GM23338 (cell line): Measurements from ENCODE around the gene NOTCH1. TPM values are rescaled to one million over a fixed set of nuclear protein-coding genes. Genes with fewer than 3 reads are reported as not detected.

Experiments used
- ATAC-seq: fragments of 200-7000 bp; cut with Tn5 transposase; 3 replicates; pipeline ENCODE4 v1.9.1; 2020
- DNase-seq: peaks from one replicate; pipeline ENCODE4 v3.0.0-alpha.2; 2015; ENCODE audit warnings: low spot score
- H2AFZ ChIP-seq: fragments of 200-600 bp; sonication (generic); 2 replicates; pipeline ENCODE4 v1.8.0; 2016; ENCODE audit warnings: antibody characterized with exemption, mild to moderate bottlenecking, moderate library complexity
- H3F3A ChIP-seq: fragments of 200-600 bp; sonication (generic); replicated peaks from 2 replicates; pipeline ENCODE4 v1.8.0; 2017; ENCODE audit warnings: antibody characterized with exemption, mixed run types, low read depth
- H3K27ac ChIP-seq: fragments of 200-600 bp; sonication (generic); 2 replicates; pipeline ENCODE4 v1.6.1; 2016; ENCODE audit warnings: low read depth
- H3K27me3 ChIP-seq: fragments of 200-600 bp; sonication (generic); 2 replicates; pipeline ENCODE4 v1.8.0; 2016; ENCODE audit warnings: mild to moderate bottlenecking, mixed run types, moderate library complexity; ENCODE audit not compliant: insufficient read depth
- H3K36me3 ChIP-seq: fragments of 200-600 bp; sonication (generic); 2 replicates; pipeline ENCODE4 v1.8.0; 2016; ENCODE audit warnings: mild to moderate bottlenecking; ENCODE audit not compliant: insufficient read depth
- H3K4me1 ChIP-seq: fragments of 200-600 bp; sonication (generic); 2 replicates; pipeline ENCODE4 v1.8.0; 2016; ENCODE audit warnings: mild to moderate bottlenecking, moderate library complexity; ENCODE audit not compliant: insufficient read depth
- H3K4me2 ChIP-seq: fragments of 200-600 bp; sonication (generic); 2 replicates; pipeline ENCODE4 v1.7.1; 2017; ENCODE audit warnings: mixed run types
- H3K4me3 ChIP-seq: fragments of 200-600 bp; sonication (generic); 2 replicates; pipeline ENCODE4 v1.6.1; 2016; ENCODE audit warnings: mixed run types
- H3K79me2 ChIP-seq: fragments of 200-600 bp; sonication (generic); replicated peaks from 2 replicates; pipeline ENCODE4 v1.8.0; 2017; ENCODE audit warnings: mild to moderate bottlenecking; ENCODE audit not compliant: insufficient read depth
- H3K9me2 ChIP-seq: fragments of 200-600 bp; sonication (generic); 2 replicates; pipeline ENCODE4 v1.8.0; 2017; ENCODE audit not compliant: insufficient read depth
- H4K20me1 ChIP-seq: fragments of 200-600 bp; sonication (generic); replicated peaks from 2 replicates; pipeline ENCODE4 v1.8.0; 2017; ENCODE audit warnings: mild to moderate bottlenecking; ENCODE audit not compliant: insufficient read depth
- H3K27ac Mint-ChIP-seq: 2 replicates; pipeline ENCODE4 v1.8.0; 2020; ENCODE audit warnings: inconsistent platforms, mild to moderate bottlenecking, moderate library complexity, mixed read lengths
- H3K27me3 Mint-ChIP-seq: 3 replicates; pipeline ENCODE4 v1.8.0; 2022; ENCODE audit warnings: low read depth, mild to moderate bottlenecking, moderate library complexity, mixed read lengths, inconsistent platforms; ENCODE audit not compliant: insufficient read depth, poor library complexity
- H3K36me3 Mint-ChIP-seq: 3 replicates; pipeline ENCODE4 v1.8.0; 2021; ENCODE audit warnings: low read depth, mild to moderate bottlenecking, inconsistent platforms, moderate library complexity, mixed read lengths
- H3K4me1 Mint-ChIP-seq: 3 replicates; pipeline ENCODE4 v1.8.0; 2020; ENCODE audit warnings: mild to moderate bottlenecking, inconsistent platforms, mixed read lengths
- H3K4me3 Mint-ChIP-seq: 3 replicates; pipeline ENCODE4 v1.8.0; 2021; ENCODE audit warnings: moderate library complexity, mild to moderate bottlenecking, inconsistent platforms, mixed read lengths
- H3K9me3 Mint-ChIP-seq: 3 replicates; pipeline ENCODE4 v1.8.0; 2020; ENCODE audit warnings: moderate library complexity, mild to moderate bottlenecking, inconsistent platforms, mixed read lengths
- EZH2phosphoT487 ChIP-seq: fragments of 200-600 bp; sonication (generic); IDR thresholded peaks from one replicate; pipeline ENCODE4 v1.8.1; 2018; ENCODE audit warnings: antibody characterized with exemption; ENCODE audit not compliant: unreplicated experiment
- JUNB ChIP-seq: IDR thresholded peaks from one replicate; pipeline ENCODE4 v1.6.1; 2016; ENCODE audit warnings: antibody characterized with exemption; ENCODE audit not compliant: unreplicated experiment
- NANOG ChIP-seq: IDR thresholded peaks from 2 replicates; pipeline ENCODE4 v1.6.1; 2016; ENCODE audit warnings: antibody characterized with exemption, borderline replicate concordance
- POLR2AphosphoS5 ChIP-seq: IDR thresholded peaks from 2 replicates; pipeline ENCODE4 v1.6.1; 2016; ENCODE audit warnings: antibody characterized with exemption, low read depth
- ZNF114 ChIP-seq: fragments of 250-450 bp; sonication (Bioruptor Pico); IDR thresholded peaks from 2 replicates; pipeline ENCODE4 v1.5.0; 2020; ENCODE audit warnings: mild to moderate bottlenecking, moderate library complexity
- polyA plus RNA-seq: library from polyadenylated mRNA; unstranded; fragments of >200 nt; fragmentation: Nextera tagmentation; extraction: Ambion mirVana; gene quantifications from 2 replicates; pipeline ENCODE4 v1.2.1, GENCODE V29; 2016
- total RNA-seq: library from RNA; depleted of rRNA; stranded (reverse); fragments of >200 nt; shearing (Covaris generic); gene quantifications from 2 replicates; pipeline ENCODE4 v1.2.3, GENCODE V29; 2014
- TF ChIP-seq, protein P1 (sequence below): IDR thresholded peaks from 2 replicates; pipeline ENCODE4 v1.6.1; 2016; ENCODE audit warnings: antibody characterized with exemption
- TF ChIP-seq, protein P2 (sequence below): fragments of 250-450 bp; sonication (Bioruptor Pico); IDR thresholded peaks from 2 replicates; pipeline ENCODE4 v1.5.0; 2020; ENCODE audit warnings: mild to moderate bottlenecking, moderate library complexity
- TF ChIP-seq, protein P3 (sequence below): IDR thresholded peaks from one replicate; pipeline ENCODE4 v1.6.1; 2018; ENCODE audit warnings: antibody characterized with exemption; ENCODE audit not compliant: unreplicated experiment
- TF ChIP-seq, protein P4 (sequence below), 2 experiments: fragments of 200-600 bp in 1 of 2; sonication (generic) in 1 of 2; conservative IDR thresholded peaks; 2 replicates each; pipeline versions ENCODE4 v1.5.1 to v1.6.1; 2016 to 2017; ENCODE audit warnings: antibody characterized with exemption in 2 of 2, low read depth in 2 of 2, mild to moderate bottlenecking in 2 of 2, moderate library complexity in 1 of 2

Gene NOTCH1
- total and polyA plus RNA-seq, 2 experiments from 2014 or later: 9.9 to 97.2 TPM

DNA sequence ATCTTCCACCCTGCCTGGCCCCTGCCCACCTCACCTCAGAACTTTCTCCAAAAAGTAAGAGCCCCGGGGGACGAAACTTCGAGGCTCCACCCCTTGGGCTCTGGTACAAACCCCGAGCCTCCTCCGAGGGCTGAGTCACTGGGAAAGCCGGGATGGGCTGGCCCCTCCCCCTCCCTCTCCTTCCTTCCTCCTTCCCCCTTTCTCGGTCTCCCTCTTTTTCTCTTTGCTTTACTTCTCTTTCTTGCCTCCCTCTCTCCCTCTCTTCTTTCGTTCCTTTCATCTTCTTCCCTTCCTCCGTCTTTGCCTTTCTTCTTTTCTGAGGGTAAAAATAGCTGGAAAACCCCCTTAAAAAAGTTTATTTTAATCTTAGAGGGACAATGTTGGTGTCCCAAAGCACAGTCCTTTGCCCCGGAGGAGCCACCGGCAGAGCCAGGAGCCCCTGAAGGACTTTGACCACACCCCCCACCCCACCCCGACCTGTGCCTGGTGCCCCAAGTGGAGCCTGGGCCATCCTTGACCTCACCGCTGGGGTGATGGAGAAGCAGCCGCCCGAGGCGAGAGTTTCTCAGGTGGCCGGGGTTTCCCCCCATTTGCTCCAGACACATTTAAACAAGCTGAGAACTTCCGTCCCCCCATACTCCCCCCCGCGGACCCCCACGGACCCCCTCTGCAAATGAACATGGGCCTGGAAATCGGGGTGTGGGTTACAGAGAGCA, 5.7 kb upstream of the NOTCH1 start:
- Mint-ChIP-seq H3K4me3 (peak overlapping the region; percentile 19; the same call in 1 of the 3 replicates), H3K9me3 (no peaks in the 10 kb centered on the region; the same call in 2 of the 3 replicates), H3K27ac (peak overlapping the region; percentile 52; the same call in 1 of the 2 replicates), H3K36me3 (no peaks in the 10 kb centered on the region), H3K4me1 (peaks cover 51% of the 10 kb centered on the region), H3K27me3 (peaks cover 42% of the 10 kb centered on the region)
- Histone ChIP-seq H3K36me3 (no peaks in the 10 kb centered on the region), H3F3A (peaks cover 4% of the 10 kb centered on the region), H3K79me2 (no peaks in the 10 kb centered on the region), H3K9me2 (no peaks in the 10 kb centered on the region), H4K20me1 (no peaks in the 10 kb centered on the region), H3K27me3 (no peaks in the 10 kb centered on the region), H2AFZ (peak overlapping the region; percentile 35; the same call in 1 of the 2 replicates), H3K4me3 (peak overlapping the region; percentile 21), H3K4me2 (peak overlapping the region; percentile 35), H3K27ac (no peak overlapping the region; the same call in 1 of the 2 replicates), H3K4me1 (peaks cover 20% of the 10 kb centered on the region)
- ATAC-seq (peak; percentile 26), DNase-seq (peak; percentile 84)
- TF ChIP-seq, protein P1, sequence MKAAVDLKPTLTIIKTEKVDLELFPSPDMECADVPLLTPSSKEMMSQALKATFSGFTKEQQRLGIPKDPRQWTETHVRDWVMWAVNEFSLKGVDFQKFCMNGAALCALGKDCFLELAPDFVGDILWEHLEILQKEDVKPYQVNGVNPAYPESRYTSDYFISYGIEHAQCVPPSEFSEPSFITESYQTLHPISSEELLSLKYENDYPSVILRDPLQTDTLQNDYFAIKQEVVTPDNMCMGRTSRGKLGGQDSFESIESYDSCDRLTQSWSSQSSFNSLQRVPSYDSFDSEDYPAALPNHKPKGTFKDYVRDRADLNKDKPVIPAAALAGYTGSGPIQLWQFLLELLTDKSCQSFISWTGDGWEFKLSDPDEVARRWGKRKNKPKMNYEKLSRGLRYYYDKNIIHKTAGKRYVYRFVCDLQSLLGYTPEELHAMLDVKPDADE: no peak
- no peak for TF ChIP-seq ZNF114
- TF ChIP-seq, protein P2, sequence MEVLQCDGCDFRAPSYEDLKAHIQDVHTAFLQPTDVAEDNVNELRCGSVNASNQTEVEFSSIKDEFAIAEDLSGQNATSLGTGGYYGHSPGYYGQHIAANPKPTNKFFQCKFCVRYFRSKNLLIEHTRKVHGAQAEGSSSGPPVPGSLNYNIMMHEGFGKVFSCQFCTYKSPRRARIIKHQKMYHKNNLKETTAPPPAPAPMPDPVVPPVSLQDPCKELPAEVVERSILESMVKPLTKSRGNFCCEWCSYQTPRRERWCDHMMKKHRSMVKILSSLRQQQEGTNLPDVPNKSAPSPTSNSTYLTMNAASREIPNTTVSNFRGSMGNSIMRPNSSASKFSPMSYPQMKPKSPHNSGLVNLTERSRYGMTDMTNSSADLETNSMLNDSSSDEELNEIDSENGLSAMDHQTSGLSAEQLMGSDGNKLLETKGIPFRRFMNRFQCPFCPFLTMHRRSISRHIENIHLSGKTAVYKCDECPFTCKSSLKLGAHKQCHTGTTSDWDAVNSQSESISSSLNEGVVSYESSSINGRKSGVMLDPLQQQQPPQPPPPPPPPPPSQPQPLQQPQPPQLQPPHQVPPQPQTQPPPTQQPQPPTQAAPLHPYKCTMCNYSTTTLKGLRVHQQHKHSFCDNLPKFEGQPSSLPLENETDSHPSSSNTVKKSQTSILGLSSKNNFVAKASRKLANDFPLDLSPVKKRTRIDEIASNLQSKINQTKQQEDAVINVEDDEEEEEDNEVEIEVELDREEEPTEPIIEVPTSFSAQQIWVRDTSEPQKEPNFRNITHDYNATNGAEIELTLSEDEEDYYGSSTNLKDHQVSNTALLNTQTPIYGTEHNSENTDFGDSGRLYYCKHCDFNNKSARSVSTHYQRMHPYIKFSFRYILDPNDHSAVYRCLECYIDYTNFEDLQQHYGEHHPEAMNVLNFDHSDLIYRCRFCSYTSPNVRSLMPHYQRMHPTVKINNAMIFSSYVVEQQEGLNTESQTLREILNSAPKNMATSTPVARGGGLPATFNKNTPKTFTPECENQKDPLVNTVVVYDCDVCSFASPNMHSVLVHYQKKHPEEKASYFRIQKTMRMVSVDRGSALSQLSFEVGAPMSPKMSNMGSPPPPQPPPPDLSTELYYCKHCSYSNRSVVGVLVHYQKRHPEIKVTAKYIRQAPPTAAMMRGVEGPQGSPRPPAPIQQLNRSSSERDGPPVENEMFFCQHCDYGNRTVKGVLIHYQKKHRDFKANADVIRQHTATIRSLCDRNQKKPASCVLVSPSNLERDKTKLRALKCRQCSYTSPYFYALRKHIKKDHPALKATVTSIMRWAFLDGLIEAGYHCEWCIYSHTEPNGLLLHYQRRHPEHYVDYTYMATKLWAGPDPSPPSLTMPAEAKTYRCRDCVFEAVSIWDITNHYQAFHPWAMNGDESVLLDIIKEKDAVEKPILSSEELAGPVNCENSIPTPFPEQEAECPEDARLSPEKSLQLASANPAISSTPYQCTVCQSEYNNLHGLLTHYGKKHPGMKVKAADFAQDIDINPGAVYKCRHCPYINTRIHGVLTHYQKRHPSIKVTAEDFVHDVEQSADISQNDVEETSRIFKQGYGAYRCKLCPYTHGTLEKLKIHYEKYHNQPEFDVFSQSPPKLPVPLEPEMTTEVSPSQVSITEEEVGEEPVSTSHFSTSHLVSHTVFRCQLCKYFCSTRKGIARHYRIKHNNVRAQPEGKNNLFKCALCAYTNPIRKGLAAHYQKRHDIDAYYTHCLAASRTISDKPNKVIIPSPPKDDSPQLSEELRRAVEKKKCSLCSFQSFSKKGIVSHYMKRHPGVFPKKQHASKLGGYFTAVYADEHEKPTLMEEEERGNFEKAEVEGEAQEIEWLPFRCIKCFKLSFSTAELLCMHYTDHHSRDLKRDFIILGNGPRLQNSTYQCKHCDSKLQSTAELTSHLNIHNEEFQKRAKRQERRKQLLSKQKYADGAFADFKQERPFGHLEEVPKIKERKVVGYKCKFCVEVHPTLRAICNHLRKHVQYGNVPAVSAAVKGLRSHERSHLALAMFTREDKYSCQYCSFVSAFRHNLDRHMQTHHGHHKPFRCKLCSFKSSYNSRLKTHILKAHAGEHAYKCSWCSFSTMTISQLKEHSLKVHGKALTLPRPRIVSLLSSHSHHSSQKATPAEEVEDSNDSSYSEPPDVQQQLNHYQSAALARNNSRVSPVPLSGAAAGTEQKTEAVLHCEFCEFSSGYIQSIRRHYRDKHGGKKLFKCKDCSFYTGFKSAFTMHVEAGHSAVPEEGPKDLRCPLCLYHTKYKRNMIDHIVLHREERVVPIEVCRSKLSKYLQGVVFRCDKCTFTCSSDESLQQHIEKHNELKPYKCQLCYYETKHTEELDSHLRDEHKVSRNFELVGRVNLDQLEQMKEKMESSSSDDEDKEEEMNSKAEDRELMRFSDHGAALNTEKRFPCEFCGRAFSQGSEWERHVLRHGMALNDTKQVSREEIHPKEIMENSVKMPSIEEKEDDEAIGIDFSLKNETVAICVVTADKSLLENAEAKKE: no peak
- no peak for TF ChIP-seq JUNB
- TF ChIP-seq, protein P3, sequence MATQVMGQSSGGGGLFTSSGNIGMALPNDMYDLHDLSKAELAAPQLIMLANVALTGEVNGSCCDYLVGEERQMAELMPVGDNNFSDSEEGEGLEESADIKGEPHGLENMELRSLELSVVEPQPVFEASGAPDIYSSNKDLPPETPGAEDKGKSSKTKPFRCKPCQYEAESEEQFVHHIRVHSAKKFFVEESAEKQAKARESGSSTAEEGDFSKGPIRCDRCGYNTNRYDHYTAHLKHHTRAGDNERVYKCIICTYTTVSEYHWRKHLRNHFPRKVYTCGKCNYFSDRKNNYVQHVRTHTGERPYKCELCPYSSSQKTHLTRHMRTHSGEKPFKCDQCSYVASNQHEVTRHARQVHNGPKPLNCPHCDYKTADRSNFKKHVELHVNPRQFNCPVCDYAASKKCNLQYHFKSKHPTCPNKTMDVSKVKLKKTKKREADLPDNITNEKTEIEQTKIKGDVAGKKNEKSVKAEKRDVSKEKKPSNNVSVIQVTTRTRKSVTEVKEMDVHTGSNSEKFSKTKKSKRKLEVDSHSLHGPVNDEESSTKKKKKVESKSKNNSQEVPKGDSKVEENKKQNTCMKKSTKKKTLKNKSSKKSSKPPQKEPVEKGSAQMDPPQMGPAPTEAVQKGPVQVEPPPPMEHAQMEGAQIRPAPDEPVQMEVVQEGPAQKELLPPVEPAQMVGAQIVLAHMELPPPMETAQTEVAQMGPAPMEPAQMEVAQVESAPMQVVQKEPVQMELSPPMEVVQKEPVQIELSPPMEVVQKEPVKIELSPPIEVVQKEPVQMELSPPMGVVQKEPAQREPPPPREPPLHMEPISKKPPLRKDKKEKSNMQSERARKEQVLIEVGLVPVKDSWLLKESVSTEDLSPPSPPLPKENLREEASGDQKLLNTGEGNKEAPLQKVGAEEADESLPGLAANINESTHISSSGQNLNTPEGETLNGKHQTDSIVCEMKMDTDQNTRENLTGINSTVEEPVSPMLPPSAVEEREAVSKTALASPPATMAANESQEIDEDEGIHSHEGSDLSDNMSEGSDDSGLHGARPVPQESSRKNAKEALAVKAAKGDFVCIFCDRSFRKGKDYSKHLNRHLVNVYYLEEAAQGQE: no peak
- TF ChIP-seq, protein P4, sequence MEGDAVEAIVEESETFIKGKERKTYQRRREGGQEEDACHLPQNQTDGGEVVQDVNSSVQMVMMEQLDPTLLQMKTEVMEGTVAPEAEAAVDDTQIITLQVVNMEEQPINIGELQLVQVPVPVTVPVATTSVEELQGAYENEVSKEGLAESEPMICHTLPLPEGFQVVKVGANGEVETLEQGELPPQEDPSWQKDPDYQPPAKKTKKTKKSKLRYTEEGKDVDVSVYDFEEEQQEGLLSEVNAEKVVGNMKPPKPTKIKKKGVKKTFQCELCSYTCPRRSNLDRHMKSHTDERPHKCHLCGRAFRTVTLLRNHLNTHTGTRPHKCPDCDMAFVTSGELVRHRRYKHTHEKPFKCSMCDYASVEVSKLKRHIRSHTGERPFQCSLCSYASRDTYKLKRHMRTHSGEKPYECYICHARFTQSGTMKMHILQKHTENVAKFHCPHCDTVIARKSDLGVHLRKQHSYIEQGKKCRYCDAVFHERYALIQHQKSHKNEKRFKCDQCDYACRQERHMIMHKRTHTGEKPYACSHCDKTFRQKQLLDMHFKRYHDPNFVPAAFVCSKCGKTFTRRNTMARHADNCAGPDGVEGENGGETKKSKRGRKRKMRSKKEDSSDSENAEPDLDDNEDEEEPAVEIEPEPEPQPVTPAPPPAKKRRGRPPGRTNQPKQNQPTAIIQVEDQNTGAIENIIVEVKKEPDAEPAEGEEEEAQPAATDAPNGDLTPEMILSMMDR (conservative IDR thresholded peaks at IDR 0.05; ENCODE audit: low read depth in 2 of 2): no peak
- TF ChIP-seq NANOG: no peak
- no peak for TF ChIP-seq EZH2phosphoT487
- no peak for TF ChIP-seq POLR2AphosphoS5
